HG03060 (cell line): ENCODE measurements around the gene PCCA.

Experiments used
- ATAC-seq: cut with Tn5 transposase; IDR thresholded peaks from one replicate; pipeline ENCODE4 v1.9.1; 2021; ENCODE audit warnings: low read depth, moderate number of reproducible peaks; ENCODE audit not compliant: unreplicated experiment

Gene PCCA

GRCh38 chr13:100532090-100532766 lies 443.3 kb downstream of the PCCA start:
- no peak for ATAC-seq

GRCh38 chr13:100532836-100533435 lies 444.0 kb downstream of the PCCA start:
- no peak for ATAC-seq

- ATAC-seq, result no peak
Measured at GRCh38 chr13:100533588-100534041, 444.7 kb downstream of the PCCA start.

- ATAC-seq, result no peak
Measured at GRCh38 chr13:100534147-100534843, 445.4 kb downstream of the PCCA start.

DNA sequence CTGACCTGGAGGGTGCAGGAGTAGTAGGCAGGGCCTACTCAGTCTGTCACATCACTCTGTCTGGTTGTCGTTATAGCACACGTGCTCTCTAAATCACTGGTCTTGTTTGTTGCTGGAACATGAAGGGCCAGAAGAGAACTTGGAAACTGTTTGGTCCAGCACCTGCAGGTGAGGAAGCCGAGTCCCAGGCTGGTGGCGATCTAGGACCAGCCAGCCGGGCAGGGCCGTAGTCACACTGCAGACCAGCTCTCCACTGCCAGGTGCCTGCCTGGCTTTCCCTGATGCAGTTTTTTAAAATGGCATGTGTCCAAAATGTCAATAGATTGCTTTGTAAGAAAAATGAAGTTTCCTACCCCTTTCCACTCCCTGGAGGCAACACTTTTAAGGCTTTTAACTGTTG lies 446.0 kb downstream of the PCCA start:
- ATAC-seq, result no peak

GRCh38 chr13:100535426-100536135 lies 446.7 kb downstream of the PCCA start:
- ATAC-seq, result no peak

DNA sequence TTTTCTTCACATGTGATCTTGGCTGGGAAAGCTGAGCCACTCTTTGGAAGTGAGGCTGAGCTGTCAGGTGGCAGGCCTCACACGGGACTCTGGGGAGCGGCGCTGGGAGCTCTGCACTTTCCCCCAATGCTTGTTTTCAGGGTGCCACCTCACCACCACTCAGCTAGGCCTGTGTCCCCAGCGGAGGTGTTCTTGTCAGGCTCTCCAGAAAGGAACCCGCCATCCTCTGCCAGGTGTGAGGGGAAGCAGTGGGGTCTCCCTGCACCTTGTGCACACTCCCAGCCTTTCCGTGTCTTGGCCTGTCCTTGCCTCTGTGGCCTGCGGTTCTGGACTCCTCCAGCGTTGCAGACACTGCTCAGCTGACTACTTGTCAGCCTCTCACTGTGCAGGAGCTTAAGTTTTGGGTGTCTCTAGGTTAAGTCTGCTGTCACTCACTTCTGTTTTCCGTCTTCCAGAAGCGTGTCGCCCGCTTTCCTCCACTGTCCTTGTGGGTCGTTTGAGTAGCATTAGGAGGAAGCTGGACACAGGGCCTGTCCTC lies 447.8 kb downstream of the PCCA start:
- ATAC-seq, result no peak

DNA sequence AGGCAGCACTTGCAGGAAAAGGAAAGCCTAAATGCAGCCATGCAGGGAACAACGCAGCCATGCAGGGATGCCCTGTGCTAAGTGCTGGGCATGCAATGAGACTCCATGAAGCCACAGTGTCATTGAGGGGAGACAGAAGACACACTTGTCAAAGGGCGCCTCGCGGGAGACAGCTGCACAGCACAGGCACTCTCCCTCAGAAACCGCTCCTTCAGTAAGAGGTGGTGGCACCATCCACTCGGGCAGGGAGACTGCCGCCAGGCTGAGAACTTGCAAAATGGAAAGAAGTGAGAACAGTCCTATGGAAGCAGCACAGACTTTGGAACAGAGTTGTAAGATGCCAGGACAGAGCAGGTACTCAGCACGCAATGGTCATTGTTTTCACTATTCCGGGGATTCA lies 448.6 kb downstream of the PCCA start:
- no peak for ATAC-seq

DNA sequence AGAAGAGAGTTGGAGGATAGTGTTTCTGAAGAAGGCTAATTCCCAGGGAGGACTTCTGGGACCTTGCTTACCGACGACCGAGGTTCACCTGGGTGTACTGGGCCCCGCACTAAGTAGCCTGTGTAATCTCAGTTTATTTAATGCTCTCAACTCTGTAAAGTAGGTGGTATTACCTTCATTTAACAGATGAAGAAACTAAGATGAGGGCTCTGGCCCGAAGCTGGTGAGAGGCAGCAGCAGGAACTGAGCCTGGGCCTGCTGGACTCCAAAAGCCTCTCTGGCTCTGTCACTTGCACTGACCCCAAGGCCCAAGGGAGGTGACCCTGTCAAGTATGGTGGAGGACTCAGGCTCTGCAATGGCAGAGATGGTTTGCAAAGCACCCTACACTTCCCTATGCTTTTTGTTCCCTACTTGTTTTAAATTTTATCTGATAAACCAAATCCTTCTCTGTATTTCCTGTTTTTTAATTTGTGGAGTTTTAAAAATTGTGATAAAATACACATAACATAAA lies 449.1 kb downstream of the PCCA start:
- ATAC-seq, result no peak

GRCh38 chr13:100540621-100541020 lies 451.7 kb downstream of the PCCA start:
- ATAC-seq, result no peak

GRCh38 chr13:100541897-100542825 lies 453.3 kb downstream of the PCCA start:
- ATAC-seq, result no peak

GRCh38 chr13:100542826-100543156 lies 453.9 kb downstream of the PCCA start:
- ATAC-seq, result peak; percentile 78

DNA sequence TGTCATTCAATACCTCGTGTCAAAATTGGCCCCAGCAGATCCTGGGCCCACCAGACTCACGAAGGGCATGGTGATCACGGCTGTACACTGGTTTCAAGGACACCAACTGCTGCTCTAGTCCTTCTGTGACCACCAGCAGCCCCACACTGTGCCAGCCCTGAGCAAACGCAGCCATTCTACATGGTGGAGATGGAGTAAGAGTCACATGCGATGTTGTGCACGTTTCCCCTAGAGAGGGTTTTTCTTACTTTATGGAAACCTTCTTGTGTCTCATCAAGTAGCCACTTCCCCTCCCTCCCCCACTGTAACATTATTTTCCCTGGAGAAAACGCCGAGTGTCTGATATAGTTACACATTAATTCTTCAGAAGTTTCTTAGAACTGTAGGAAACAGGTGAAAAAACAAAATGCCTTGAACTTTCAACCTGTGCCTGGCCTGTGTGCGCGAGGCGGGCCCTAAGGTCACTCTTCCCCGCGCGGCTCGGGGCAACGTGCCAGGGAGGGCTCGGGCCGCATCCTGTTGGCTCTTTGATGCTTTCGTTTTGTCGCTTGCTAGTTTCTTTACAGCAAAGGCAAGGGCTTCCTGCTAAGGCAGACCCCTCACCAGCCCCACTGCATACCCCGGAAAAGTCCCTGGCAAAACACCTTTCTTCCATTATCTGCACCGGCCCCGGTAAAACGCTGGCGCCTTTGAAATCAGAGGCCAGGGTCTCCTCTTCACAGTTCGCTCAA lies 455.1 kb downstream of the PCCA start:
- ATAC-seq, result no peak

DNA sequence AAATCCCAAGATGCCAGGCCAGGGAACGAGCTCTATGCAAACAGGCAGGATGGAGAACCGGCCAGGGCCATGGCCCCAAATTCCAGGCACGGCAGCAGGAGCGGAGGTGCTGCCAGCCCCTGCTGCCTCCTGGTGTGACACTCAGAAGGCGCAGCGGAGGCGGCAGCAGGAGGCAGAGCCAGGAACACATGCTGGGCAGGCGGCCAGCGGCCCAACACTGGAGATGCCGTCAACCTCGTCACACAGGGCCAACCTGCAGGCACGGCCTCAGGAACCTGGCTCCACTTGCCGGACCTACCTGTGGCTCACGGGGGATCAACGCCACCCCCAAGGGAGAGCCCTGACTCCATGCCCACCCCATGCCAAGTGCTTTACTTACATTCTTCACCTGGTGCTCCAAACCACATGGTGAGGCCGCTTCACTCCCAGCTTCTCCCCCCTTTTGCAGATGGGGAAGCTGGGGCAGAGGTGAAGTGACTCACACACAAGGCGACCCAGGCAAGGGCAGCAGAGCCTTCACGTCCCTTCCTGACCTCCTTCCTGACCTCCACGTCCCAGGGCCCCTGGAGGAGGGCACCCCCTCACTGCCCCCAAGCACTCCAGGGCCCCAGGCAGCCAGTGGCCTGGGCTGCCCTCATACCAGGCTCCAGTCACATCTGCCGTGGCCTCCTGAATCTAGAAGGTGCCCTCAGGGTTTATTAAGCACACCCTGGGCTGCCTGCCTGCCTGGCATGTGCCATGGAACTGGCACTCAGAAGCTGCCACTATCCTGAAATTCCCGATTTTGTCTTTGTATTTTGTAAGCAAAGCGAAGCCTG lies 456.2 kb downstream of the PCCA start:
- no peak for ATAC-seq

DNA sequence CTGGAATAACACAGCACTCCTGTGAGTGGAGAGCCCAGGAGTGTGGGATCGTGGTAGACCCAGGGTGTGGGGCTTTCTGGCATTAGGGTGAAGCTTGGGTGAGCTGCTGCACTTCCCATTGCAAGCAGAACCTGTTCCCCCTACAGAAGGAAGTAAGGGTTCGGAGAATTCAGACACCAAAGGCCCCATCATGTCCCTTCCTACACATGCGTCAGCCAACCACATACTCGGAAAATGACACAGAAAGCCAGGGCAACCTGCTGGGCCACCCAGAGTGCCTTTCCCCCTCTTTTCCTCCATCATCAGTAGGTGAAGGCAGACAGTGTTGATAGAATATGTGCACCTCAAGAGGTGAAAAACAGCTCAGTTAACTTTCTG lies 456.8 kb downstream of the PCCA start:
- ATAC-seq, result no peak

- ATAC-seq, result no peak
Measured at GRCh38 chr13:100546713-100547405, 458.0 kb downstream of the PCCA start.

GRCh38 chr13:100547791-100548201 lies 458.9 kb downstream of the PCCA start:
- ATAC-seq, result no peak

DNA sequence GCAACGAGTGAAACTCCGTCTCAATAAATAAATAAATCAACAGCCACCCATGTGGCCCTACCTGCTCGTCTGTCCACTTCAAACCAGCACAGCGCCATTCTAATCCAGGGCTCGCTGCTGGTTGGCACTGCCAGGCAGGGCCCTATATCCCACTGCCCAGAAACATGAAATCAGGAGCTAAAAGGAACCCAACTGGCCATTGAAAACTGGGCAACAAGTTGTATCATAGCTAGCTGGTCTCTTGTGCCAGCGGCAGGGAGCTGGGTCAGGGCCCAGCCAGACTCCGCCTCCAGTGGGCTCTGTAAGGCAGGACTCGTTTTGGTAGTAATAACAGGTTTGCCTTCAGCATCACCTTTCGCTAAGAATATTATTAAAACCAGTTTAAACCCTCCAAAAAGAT lies 460.4 kb downstream of the PCCA start:
- no peak for ATAC-seq
